GM23338 (cell line): ENCODE data around the gene SLC17A8. TPM values are rescaled to one million over a fixed set of nuclear protein-coding genes. Genes with fewer than 3 reads are reported as not detected.

Experiments used
- ATAC-seq: fragments of 200-7000 bp; cut with Tn5 transposase; 3 replicates; pipeline ENCODE4 v1.9.1; 2020
- DNase-seq: peaks from one replicate; pipeline ENCODE4 v3.0.0-alpha.2; 2015; ENCODE audit warnings: low spot score
- H2AFZ ChIP-seq: fragments of 200-600 bp; sonication (generic); 2 replicates; pipeline ENCODE4 v1.8.0; 2016; ENCODE audit warnings: antibody characterized with exemption, mild to moderate bottlenecking, moderate library complexity
- H3F3A ChIP-seq: fragments of 200-600 bp; sonication (generic); replicated peaks from 2 replicates; pipeline ENCODE4 v1.8.0; 2017; ENCODE audit warnings: antibody characterized with exemption, mixed run types, low read depth
- H3K27ac ChIP-seq: fragments of 200-600 bp; sonication (generic); 2 replicates; pipeline ENCODE4 v1.6.1; 2016; ENCODE audit warnings: low read depth
- H3K27me3 ChIP-seq: fragments of 200-600 bp; sonication (generic); 2 replicates; pipeline ENCODE4 v1.8.0; 2016; ENCODE audit warnings: mild to moderate bottlenecking, mixed run types, moderate library complexity; ENCODE audit not compliant: insufficient read depth
- H3K36me3 ChIP-seq: fragments of 200-600 bp; sonication (generic); 2 replicates; pipeline ENCODE4 v1.8.0; 2016; ENCODE audit warnings: mild to moderate bottlenecking; ENCODE audit not compliant: insufficient read depth
- H3K4me1 ChIP-seq: fragments of 200-600 bp; sonication (generic); 2 replicates; pipeline ENCODE4 v1.8.0; 2016; ENCODE audit warnings: mild to moderate bottlenecking, moderate library complexity; ENCODE audit not compliant: insufficient read depth
- H3K4me2 ChIP-seq: fragments of 200-600 bp; sonication (generic); 2 replicates; pipeline ENCODE4 v1.7.1; 2017; ENCODE audit warnings: mixed run types
- H3K4me3 ChIP-seq: fragments of 200-600 bp; sonication (generic); 2 replicates; pipeline ENCODE4 v1.6.1; 2016; ENCODE audit warnings: mixed run types
- H3K79me2 ChIP-seq: fragments of 200-600 bp; sonication (generic); replicated peaks from 2 replicates; pipeline ENCODE4 v1.8.0; 2017; ENCODE audit warnings: mild to moderate bottlenecking; ENCODE audit not compliant: insufficient read depth
- H3K9me2 ChIP-seq: fragments of 200-600 bp; sonication (generic); 2 replicates; pipeline ENCODE4 v1.8.0; 2017; ENCODE audit not compliant: insufficient read depth
- H4K20me1 ChIP-seq: fragments of 200-600 bp; sonication (generic); replicated peaks from 2 replicates; pipeline ENCODE4 v1.8.0; 2017; ENCODE audit warnings: mild to moderate bottlenecking; ENCODE audit not compliant: insufficient read depth
- H3K27ac Mint-ChIP-seq: 2 replicates; pipeline ENCODE4 v1.8.0; 2020; ENCODE audit warnings: inconsistent platforms, mild to moderate bottlenecking, moderate library complexity, mixed read lengths
- H3K27me3 Mint-ChIP-seq: 3 replicates; pipeline ENCODE4 v1.8.0; 2022; ENCODE audit warnings: low read depth, mild to moderate bottlenecking, moderate library complexity, mixed read lengths, inconsistent platforms; ENCODE audit not compliant: insufficient read depth, poor library complexity
- H3K36me3 Mint-ChIP-seq: 3 replicates; pipeline ENCODE4 v1.8.0; 2021; ENCODE audit warnings: low read depth, mild to moderate bottlenecking, inconsistent platforms, moderate library complexity, mixed read lengths
- H3K4me1 Mint-ChIP-seq: 3 replicates; pipeline ENCODE4 v1.8.0; 2020; ENCODE audit warnings: mild to moderate bottlenecking, inconsistent platforms, mixed read lengths
- H3K4me3 Mint-ChIP-seq: 3 replicates; pipeline ENCODE4 v1.8.0; 2021; ENCODE audit warnings: moderate library complexity, mild to moderate bottlenecking, inconsistent platforms, mixed read lengths
- H3K9me3 Mint-ChIP-seq: 3 replicates; pipeline ENCODE4 v1.8.0; 2020; ENCODE audit warnings: moderate library complexity, mild to moderate bottlenecking, inconsistent platforms, mixed read lengths
- CREB1 ChIP-seq: fragments of 250-450 bp; sonication (Bioruptor Pico); IDR thresholded peaks from 2 replicates; pipeline ENCODE4 v1.5.0; 2020; ENCODE audit warnings: low read depth, mild to moderate bottlenecking, moderate library complexity
- EZH2 ChIP-seq: fragments of 200-600 bp; sonication (generic); IDR thresholded peaks from one replicate; pipeline ENCODE4 v1.8.0; 2017; ENCODE audit warnings: antibody characterized with exemption, mild to moderate bottlenecking, low read depth; ENCODE audit not compliant: unreplicated experiment
- JUNB ChIP-seq: IDR thresholded peaks from one replicate; pipeline ENCODE4 v1.6.1; 2016; ENCODE audit warnings: antibody characterized with exemption; ENCODE audit not compliant: unreplicated experiment
- NANOG ChIP-seq: IDR thresholded peaks from 2 replicates; pipeline ENCODE4 v1.6.1; 2016; ENCODE audit warnings: antibody characterized with exemption, borderline replicate concordance
- POLR2AphosphoS5 ChIP-seq: IDR thresholded peaks from 2 replicates; pipeline ENCODE4 v1.6.1; 2016; ENCODE audit warnings: antibody characterized with exemption, low read depth
- STAT1 ChIP-seq: IDR thresholded peaks from one replicate; pipeline ENCODE4 v1.6.1; 2016; ENCODE audit warnings: antibody characterized with exemption; ENCODE audit not compliant: unreplicated experiment
- ZNF114 ChIP-seq: fragments of 250-450 bp; sonication (Bioruptor Pico); IDR thresholded peaks from 2 replicates; pipeline ENCODE4 v1.5.0; 2020; ENCODE audit warnings: mild to moderate bottlenecking, moderate library complexity
- ZNF331 ChIP-seq: fragments of 250-450 bp; sonication (Bioruptor Pico); IDR thresholded peaks from 2 replicates; pipeline ENCODE4 v1.5.0; 2020; ENCODE audit warnings: low read depth, mild to moderate bottlenecking, moderate library complexity
- polyA plus RNA-seq: library from polyadenylated mRNA; unstranded; fragments of >200 nt; fragmentation: Nextera tagmentation; extraction: Ambion mirVana; gene quantifications from 2 replicates; pipeline ENCODE4 v1.2.1, GENCODE V29; 2016
- total RNA-seq: library from RNA; depleted of rRNA; stranded (reverse); fragments of >200 nt; shearing (Covaris generic); gene quantifications from 2 replicates; pipeline ENCODE4 v1.2.3, GENCODE V29; 2014
- TF ChIP-seq, protein P1 (sequence below): IDR thresholded peaks from one replicate; pipeline ENCODE4 v1.6.1; 2018; ENCODE audit warnings: antibody characterized with exemption; ENCODE audit not compliant: unreplicated experiment
- TF ChIP-seq, protein P2 (sequence below): IDR thresholded peaks from 2 replicates; pipeline ENCODE4 v1.6.1; 2016; ENCODE audit warnings: antibody characterized with exemption
- TF ChIP-seq, protein P3 (sequence below): fragments of 250-450 bp; sonication (Bioruptor Pico); IDR thresholded peaks from 2 replicates; pipeline ENCODE4 v1.5.0; 2020; ENCODE audit warnings: mild to moderate bottlenecking, moderate library complexity

The SLC17A8 gene
- total and polyA plus RNA-seq, 2 experiments from 2014 or later = 0.05 to 0.24 TPM

DNA sequence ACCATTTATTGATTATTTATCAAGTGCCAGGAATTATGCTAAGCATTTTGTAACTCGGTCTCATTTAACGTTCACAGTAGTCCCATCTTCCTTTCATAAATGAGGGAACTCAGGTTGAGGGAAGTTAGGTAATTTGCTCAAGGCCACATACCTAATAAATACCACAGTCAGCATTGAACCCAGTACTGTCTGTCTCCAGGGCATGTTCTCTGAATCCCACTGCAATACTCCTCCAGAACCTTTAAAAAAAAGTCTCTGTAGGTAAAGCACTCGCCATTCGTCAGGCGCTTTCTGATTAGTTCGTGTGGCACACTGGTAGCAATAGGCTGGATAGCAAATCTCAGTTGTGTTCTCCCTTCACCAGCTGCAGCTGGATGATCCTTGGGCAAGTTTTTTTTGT is 14.3 kb downstream of the SLC17A8 start (continued):
- TF ChIP-seq, protein P1, sequence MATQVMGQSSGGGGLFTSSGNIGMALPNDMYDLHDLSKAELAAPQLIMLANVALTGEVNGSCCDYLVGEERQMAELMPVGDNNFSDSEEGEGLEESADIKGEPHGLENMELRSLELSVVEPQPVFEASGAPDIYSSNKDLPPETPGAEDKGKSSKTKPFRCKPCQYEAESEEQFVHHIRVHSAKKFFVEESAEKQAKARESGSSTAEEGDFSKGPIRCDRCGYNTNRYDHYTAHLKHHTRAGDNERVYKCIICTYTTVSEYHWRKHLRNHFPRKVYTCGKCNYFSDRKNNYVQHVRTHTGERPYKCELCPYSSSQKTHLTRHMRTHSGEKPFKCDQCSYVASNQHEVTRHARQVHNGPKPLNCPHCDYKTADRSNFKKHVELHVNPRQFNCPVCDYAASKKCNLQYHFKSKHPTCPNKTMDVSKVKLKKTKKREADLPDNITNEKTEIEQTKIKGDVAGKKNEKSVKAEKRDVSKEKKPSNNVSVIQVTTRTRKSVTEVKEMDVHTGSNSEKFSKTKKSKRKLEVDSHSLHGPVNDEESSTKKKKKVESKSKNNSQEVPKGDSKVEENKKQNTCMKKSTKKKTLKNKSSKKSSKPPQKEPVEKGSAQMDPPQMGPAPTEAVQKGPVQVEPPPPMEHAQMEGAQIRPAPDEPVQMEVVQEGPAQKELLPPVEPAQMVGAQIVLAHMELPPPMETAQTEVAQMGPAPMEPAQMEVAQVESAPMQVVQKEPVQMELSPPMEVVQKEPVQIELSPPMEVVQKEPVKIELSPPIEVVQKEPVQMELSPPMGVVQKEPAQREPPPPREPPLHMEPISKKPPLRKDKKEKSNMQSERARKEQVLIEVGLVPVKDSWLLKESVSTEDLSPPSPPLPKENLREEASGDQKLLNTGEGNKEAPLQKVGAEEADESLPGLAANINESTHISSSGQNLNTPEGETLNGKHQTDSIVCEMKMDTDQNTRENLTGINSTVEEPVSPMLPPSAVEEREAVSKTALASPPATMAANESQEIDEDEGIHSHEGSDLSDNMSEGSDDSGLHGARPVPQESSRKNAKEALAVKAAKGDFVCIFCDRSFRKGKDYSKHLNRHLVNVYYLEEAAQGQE = no peak
- TF ChIP-seq POLR2AphosphoS5 (no peak), CREB1 (CRISPR knock-in tag) (no peak), ZNF114 (CRISPR knock-in tag) (no peak), EZH2 (no peak), JUNB (no peak), ZNF331 (CRISPR knock-in tag) (no peak), STAT1 (no peak)
- TF ChIP-seq, protein P2, sequence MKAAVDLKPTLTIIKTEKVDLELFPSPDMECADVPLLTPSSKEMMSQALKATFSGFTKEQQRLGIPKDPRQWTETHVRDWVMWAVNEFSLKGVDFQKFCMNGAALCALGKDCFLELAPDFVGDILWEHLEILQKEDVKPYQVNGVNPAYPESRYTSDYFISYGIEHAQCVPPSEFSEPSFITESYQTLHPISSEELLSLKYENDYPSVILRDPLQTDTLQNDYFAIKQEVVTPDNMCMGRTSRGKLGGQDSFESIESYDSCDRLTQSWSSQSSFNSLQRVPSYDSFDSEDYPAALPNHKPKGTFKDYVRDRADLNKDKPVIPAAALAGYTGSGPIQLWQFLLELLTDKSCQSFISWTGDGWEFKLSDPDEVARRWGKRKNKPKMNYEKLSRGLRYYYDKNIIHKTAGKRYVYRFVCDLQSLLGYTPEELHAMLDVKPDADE = no peak

DNA sequence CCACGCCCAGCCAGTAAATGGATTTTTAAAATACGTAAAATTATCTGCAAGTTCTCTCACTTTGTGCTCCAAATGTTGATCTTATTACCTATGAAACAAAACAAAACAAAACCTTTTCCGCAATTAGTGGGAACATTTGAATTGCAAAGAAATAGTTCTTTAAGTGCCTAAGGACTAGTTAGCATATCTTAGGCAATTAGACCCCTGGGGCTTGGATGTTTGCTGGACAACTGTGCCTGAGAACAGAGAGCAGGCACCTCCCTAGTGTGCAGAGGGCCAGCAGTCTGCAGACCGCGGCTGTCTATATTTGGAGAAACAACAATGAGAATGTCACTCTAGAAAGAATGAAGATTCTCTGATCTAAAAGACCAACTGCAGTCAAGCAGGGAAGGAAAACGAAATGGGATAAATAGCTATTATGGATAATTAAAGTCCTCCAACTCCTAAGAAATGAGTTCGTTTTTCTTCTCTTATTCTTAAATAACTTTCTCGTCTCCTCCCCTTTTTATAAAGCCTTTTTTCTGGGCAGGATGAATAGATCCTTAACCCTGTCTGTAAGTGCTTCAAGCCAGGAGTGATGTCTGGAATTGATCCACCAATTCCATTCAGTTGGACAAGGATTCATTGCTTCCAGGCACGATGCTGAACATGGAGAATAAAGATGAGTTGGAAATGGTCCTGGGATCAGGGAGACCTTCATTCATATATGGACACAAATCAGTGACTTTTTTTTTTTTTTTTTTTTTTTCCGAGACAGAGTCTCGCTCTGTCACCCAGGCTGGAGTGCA is 16.2 kb downstream of the SLC17A8 start:
- Histone ChIP-seq H3K9me2 (no peaks in the 10 kb centered on the region), H3K27me3 (no peaks in the 10 kb centered on the region; the same call in 1 of the 2 replicates), H3K27ac (no peak overlapping the region), H3K4me2 (peak overlapping the region; percentile 46), H3K36me3 (no peaks in the 10 kb centered on the region), H2AFZ (no peak overlapping the region), H3K4me1 (peaks cover 42% of the 10 kb centered on the region), H4K20me1 (no peaks in the 10 kb centered on the region), H3K4me3 (no peak overlapping the region), H3F3A (no peaks in the 10 kb centered on the region), H3K79me2 (no peaks in the 10 kb centered on the region)
- TF ChIP-seq NANOG = peak; percentile 66; the same call in 1 of the 2 replicates
- TF ChIP-seq, protein P3, sequence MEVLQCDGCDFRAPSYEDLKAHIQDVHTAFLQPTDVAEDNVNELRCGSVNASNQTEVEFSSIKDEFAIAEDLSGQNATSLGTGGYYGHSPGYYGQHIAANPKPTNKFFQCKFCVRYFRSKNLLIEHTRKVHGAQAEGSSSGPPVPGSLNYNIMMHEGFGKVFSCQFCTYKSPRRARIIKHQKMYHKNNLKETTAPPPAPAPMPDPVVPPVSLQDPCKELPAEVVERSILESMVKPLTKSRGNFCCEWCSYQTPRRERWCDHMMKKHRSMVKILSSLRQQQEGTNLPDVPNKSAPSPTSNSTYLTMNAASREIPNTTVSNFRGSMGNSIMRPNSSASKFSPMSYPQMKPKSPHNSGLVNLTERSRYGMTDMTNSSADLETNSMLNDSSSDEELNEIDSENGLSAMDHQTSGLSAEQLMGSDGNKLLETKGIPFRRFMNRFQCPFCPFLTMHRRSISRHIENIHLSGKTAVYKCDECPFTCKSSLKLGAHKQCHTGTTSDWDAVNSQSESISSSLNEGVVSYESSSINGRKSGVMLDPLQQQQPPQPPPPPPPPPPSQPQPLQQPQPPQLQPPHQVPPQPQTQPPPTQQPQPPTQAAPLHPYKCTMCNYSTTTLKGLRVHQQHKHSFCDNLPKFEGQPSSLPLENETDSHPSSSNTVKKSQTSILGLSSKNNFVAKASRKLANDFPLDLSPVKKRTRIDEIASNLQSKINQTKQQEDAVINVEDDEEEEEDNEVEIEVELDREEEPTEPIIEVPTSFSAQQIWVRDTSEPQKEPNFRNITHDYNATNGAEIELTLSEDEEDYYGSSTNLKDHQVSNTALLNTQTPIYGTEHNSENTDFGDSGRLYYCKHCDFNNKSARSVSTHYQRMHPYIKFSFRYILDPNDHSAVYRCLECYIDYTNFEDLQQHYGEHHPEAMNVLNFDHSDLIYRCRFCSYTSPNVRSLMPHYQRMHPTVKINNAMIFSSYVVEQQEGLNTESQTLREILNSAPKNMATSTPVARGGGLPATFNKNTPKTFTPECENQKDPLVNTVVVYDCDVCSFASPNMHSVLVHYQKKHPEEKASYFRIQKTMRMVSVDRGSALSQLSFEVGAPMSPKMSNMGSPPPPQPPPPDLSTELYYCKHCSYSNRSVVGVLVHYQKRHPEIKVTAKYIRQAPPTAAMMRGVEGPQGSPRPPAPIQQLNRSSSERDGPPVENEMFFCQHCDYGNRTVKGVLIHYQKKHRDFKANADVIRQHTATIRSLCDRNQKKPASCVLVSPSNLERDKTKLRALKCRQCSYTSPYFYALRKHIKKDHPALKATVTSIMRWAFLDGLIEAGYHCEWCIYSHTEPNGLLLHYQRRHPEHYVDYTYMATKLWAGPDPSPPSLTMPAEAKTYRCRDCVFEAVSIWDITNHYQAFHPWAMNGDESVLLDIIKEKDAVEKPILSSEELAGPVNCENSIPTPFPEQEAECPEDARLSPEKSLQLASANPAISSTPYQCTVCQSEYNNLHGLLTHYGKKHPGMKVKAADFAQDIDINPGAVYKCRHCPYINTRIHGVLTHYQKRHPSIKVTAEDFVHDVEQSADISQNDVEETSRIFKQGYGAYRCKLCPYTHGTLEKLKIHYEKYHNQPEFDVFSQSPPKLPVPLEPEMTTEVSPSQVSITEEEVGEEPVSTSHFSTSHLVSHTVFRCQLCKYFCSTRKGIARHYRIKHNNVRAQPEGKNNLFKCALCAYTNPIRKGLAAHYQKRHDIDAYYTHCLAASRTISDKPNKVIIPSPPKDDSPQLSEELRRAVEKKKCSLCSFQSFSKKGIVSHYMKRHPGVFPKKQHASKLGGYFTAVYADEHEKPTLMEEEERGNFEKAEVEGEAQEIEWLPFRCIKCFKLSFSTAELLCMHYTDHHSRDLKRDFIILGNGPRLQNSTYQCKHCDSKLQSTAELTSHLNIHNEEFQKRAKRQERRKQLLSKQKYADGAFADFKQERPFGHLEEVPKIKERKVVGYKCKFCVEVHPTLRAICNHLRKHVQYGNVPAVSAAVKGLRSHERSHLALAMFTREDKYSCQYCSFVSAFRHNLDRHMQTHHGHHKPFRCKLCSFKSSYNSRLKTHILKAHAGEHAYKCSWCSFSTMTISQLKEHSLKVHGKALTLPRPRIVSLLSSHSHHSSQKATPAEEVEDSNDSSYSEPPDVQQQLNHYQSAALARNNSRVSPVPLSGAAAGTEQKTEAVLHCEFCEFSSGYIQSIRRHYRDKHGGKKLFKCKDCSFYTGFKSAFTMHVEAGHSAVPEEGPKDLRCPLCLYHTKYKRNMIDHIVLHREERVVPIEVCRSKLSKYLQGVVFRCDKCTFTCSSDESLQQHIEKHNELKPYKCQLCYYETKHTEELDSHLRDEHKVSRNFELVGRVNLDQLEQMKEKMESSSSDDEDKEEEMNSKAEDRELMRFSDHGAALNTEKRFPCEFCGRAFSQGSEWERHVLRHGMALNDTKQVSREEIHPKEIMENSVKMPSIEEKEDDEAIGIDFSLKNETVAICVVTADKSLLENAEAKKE (CRISPR knock-in tag) = no peak
- TF ChIP-seq STAT1 = no peak
- no peak for TF ChIP-seq EZH2
- peaks cover 5% of the 10 kb centered on the region; the same call in 2 of the 3 replicates for H3K36me3 Mint-ChIP-seq
- H3K9me3 Mint-ChIP-seq = peaks cover 4% of the 10 kb centered on the region; the same call in 2 of the 3 replicates
- H3K4me1 Mint-ChIP-seq = peaks cover 35% of the 10 kb centered on the region
- ATAC-seq = peak; percentile 83
- peak overlapping the region; percentile 25; the same call in 1 of the 3 replicates for H3K4me3 Mint-ChIP-seq
- DNase-seq = peak; percentile 75
- peaks cover 5% of the 10 kb centered on the region for H3K27me3 Mint-ChIP-seq
- H3K27ac Mint-ChIP-seq = no peak overlapping the region
